HUES48 (cell line): Measurements from ENCODE around the gene SERPIND1.
"Not testable (repeated sequence)": the region's sequence is repeated elsewhere in the genome, so short reads cannot be mapped to it uniquely, and the experiment has no call there.

Experiments used
- H3K27ac ChIP-seq: one replicate; pipeline ENCODE4 v1.7.0; 2013; ENCODE audit warnings: low read depth, low read length, inconsistent platforms
- H3K27me3 ChIP-seq: 2 replicates; pipeline ENCODE4 v1.6.1; 2013; ENCODE audit warnings: mild to moderate bottlenecking, low read length; ENCODE audit not compliant: control insufficient read depth, insufficient read depth
- H3K36me3 ChIP-seq: 2 replicates; pipeline ENCODE4 v1.6.1; 2013; ENCODE audit warnings: low read length; ENCODE audit not compliant: control insufficient read depth, insufficient read depth
- H3K4me1 ChIP-seq: 2 replicates; pipeline ENCODE4 v1.6.1; 2013; ENCODE audit warnings: mild to moderate bottlenecking, low read length; ENCODE audit not compliant: control insufficient read depth, insufficient read depth
- H3K4me3 ChIP-seq: 2 replicates; pipeline ENCODE4 v1.5.1; 2013; ENCODE audit warnings: mild to moderate bottlenecking, low read depth, low read length
- H3K9ac ChIP-seq: 2 replicates; pipeline ENCODE4 v1.6.1; 2013; ENCODE audit warnings: mild to moderate bottlenecking, low read depth, low read length, moderate library complexity
- H3K9me3 ChIP-seq: 2 replicates; pipeline ENCODE4 v1.6.1; 2013; ENCODE audit warnings: low read length; ENCODE audit not compliant: control insufficient read depth, insufficient read depth

Gene SERPIND1

GRCh38 chr22:20773793-20774212, at the start of gene SERPIND1:
TSS of gene SERPIND1 (plus strand) at chr22:20774113. CDS start at chr22:20779313, 5,200 bp downstream.
- Histone ChIP-seq H3K4me3 (no peak within 1 kb of the TSS), H3K9me3 (no peaks in the 10 kb centered on the region), H3K36me3 (no peaks in the 10 kb centered on the region), H3K27ac (no peak within 1 kb of the TSS), H3K4me1 (no peaks in the 10 kb centered on the region), H3K27me3 (no peaks in the 10 kb centered on the region), H3K9ac (no peak within 1 kb of the TSS)

- H3K27me3 ChIP-seq, result no peaks in the 10 kb centered on the region
- peaks cover 26% of the 10 kb centered on the region for H3K36me3 ChIP-seq
These were observed 49.0 kb upstream of the SERPIND1 start for GRCh38 chr22:20724676-20725454.

GRCh38 chr22:20725987-20726558, 47.8 kb upstream of the SERPIND1 start:
- Histone ChIP-seq H3K27me3 (no peaks in the 10 kb centered on the region), H3K36me3 (peaks cover 26% of the 10 kb centered on the region), H3K4me3 (no peak overlapping the region), H3K9me3 (no peaks in the 10 kb centered on the region), H3K9ac (no peak overlapping the region), H3K27ac (no peak overlapping the region), H3K4me1 (no peaks in the 10 kb centered on the region)

More at GRCh38 chr22:20724676-20725454, 49.0 kb upstream of the SERPIND1 start:
- H3K9ac ChIP-seq, result no peak overlapping the region
- H3K4me3 ChIP-seq, result no peak overlapping the region
- H3K4me1 ChIP-seq, result no peaks in the 10 kb centered on the region
- H3K27ac ChIP-seq, result no peak overlapping the region
- H3K9me3 ChIP-seq, result no peaks in the 10 kb centered on the region

GRCh38 chr22:20727118-20728015, 46.5 kb upstream of the SERPIND1 start:
- Histone ChIP-seq H3K27me3 (no peaks in the 10 kb centered on the region), H3K27ac (no peak overlapping the region), H3K4me1 (no peaks in the 10 kb centered on the region), H3K36me3 (peaks cover 26% of the 10 kb centered on the region), H3K9ac (no peak overlapping the region), H3K4me3 (no peak overlapping the region), H3K9me3 (no peaks in the 10 kb centered on the region)

GRCh38 chr22:20728523-20729190, 45.3 kb upstream of the SERPIND1 start:
- H3K4me1 ChIP-seq, result no peaks in the 10 kb centered on the region
- H3K36me3 ChIP-seq, result peaks cover 26% of the 10 kb centered on the region
- no peak overlapping the region for H3K27ac ChIP-seq
- no peaks in the 10 kb centered on the region for H3K27me3 ChIP-seq
- no peak overlapping the region for H3K4me3 ChIP-seq
- no peaks in the 10 kb centered on the region for H3K9me3 ChIP-seq
- no peak overlapping the region for H3K9ac ChIP-seq

- H3K27me3 ChIP-seq, result no peaks in the 10 kb centered on the region
- no peak overlapping the region for H3K9ac ChIP-seq
- H3K4me3 ChIP-seq, result no peak overlapping the region
- no peaks in the 10 kb centered on the region for H3K4me1 ChIP-seq
- peaks cover 26% of the 10 kb centered on the region for H3K36me3 ChIP-seq
- no peak overlapping the region for H3K27ac ChIP-seq
- H3K9me3 ChIP-seq, result no peaks in the 10 kb centered on the region
These were observed 44.7 kb upstream of the SERPIND1 start for GRCh38 chr22:20729194-20729593.

- H3K9me3 ChIP-seq, H3K4me1 ChIP-seq: not testable (repeated sequence)
These were observed 41.5 kb upstream of the SERPIND1 start for GRCh38 chr22:20732431-20732830.

GRCh38 chr22:20735356-20736162, 38.4 kb upstream of the SERPIND1 start:
- H3K4me3 ChIP-seq, H3K27me3 ChIP-seq, H3K36me3 ChIP-seq, H3K9me3 ChIP-seq, H3K27ac ChIP-seq, H3K4me1 ChIP-seq, H3K9ac ChIP-seq: not testable (repeated sequence)

More at GRCh38 chr22:20732431-20732830, 41.5 kb upstream of the SERPIND1 start:
- H3K36me3 ChIP-seq, result peaks cover 12% of the 10 kb centered on the region
- H3K9ac ChIP-seq, H3K27me3 ChIP-seq, H3K27ac ChIP-seq, H3K4me3 ChIP-seq: not testable (repeated sequence)

- H3K4me3 ChIP-seq, H3K9me3 ChIP-seq, H3K27me3 ChIP-seq, H3K9ac ChIP-seq, H3K4me1 ChIP-seq, H3K36me3 ChIP-seq, H3K27ac ChIP-seq: not testable (repeated sequence)
These were observed 37.0 kb upstream of the SERPIND1 start for GRCh38 chr22:20736891-20737290.
